Thoracic aorta (tissue), 2 donors: ENCODE measurements around the gene FLRT2. TPM values are rescaled to one million over a fixed set of nuclear protein-coding genes. Genes with fewer than 3 reads are reported as not detected.

ENCODE experiments used
- ATAC-seq: fragments of 150-250 bp; one replicate; pipeline ENCODE4 v1.8.0; 2017; ENCODE audit warnings: low read depth; ENCODE audit not compliant: insufficient number of reproducible peaks, low FRiP score
- DNase-seq: peaks from one replicate; pipeline ENCODE4 v3.0.0-alpha.2; 2020; ENCODE audit warnings: low spot score
- H3K27ac ChIP-seq, 2 donors: fragments of 200-600 bp; sonication (generic); 1 replicate in 1 of 2; 2 replicates in 1 of 2; pipeline ENCODE4 v1.5.1; 2016; ENCODE audit warnings: mild to moderate bottlenecking in 2 of 2, moderate library complexity in 2 of 2
- H3K27me3 ChIP-seq: fragments of 200-600 bp; sonication (generic); replicated peaks from 2 replicates; pipeline ENCODE4 v1.6.0; 2016; ENCODE audit warnings: mild to moderate bottlenecking; ENCODE audit not compliant: insufficient read depth
- H3K36me3 ChIP-seq: fragments of 200-600 bp; sonication (generic); one replicate; pipeline ENCODE4 v1.5.1; 2016
- H3K4me1 ChIP-seq, 2 donors: fragments of 200-600 bp; sonication (generic); 1 replicate in 1 of 2; 2 replicates in 1 of 2; pipeline versions ENCODE4 v1.5.1 to v1.6.0; 2016; ENCODE audit warnings: low read depth in 2 of 2, mild to moderate bottlenecking in 1 of 2; ENCODE audit not compliant: control insufficient read depth in 1 of 2
- H3K4me3 ChIP-seq: fragments of 200-600 bp; sonication (generic); 2 replicates; pipeline ENCODE4 v1.5.1; 2016; ENCODE audit warnings: mild to moderate bottlenecking
- H3K9me3 ChIP-seq: fragments of 200-600 bp; sonication (generic); 2 replicates; pipeline ENCODE4 v1.5.1; 2016
- CTCF ChIP-seq: fragments of 200-600 bp; sonication (generic); IDR thresholded peaks from one replicate; pipeline ENCODE4 v1.5.1; 2019; ENCODE audit warnings: antibody characterized with exemption
- total RNA-seq, 2 donors: library from RNA; depleted of rRNA; stranded (reverse); fragments of >200 nt; gene quantifications; one replicate each; pipeline versions ENCODE4 v1.1.0 to v1.2.3, GENCODE V29; 2016

The FLRT2 gene
- total RNA-seq, 2 donors from 2014 or later: 20.1 to 45.4 TPM

- no peaks in the 10 kb centered on the region for H3K36me3 ChIP-seq
- H3K9me3 ChIP-seq: no peaks in the 10 kb centered on the region
- H3K27ac ChIP-seq: no peak overlapping the region
- H3K4me1 ChIP-seq: no peaks in the 10 kb centered on the region
- no peak for TF ChIP-seq CTCF
- H3K4me3 ChIP-seq: no peak overlapping the region
- no peaks in the 10 kb centered on the region for H3K27me3 ChIP-seq
- DNase-seq: no peak
- ATAC-seq: no peak
Measured at GRCh38 chr14:85572845-85573244, 42.9 kb downstream of the FLRT2 start.

GRCh38 chr14:85573406-85573805 is 43.5 kb downstream of the FLRT2 start:
- H3K27ac ChIP-seq: no peak overlapping the region
- no peak overlapping the region for H3K4me3 ChIP-seq
- no peaks in the 10 kb centered on the region for H3K9me3 ChIP-seq
- ATAC-seq (no peak), DNase-seq (no peak)
- no peaks in the 10 kb centered on the region for H3K27me3 ChIP-seq
- H3K36me3 ChIP-seq: no peaks in the 10 kb centered on the region
- no peaks in the 10 kb centered on the region for H3K4me1 ChIP-seq
- TF ChIP-seq CTCF: no peak

DNA sequence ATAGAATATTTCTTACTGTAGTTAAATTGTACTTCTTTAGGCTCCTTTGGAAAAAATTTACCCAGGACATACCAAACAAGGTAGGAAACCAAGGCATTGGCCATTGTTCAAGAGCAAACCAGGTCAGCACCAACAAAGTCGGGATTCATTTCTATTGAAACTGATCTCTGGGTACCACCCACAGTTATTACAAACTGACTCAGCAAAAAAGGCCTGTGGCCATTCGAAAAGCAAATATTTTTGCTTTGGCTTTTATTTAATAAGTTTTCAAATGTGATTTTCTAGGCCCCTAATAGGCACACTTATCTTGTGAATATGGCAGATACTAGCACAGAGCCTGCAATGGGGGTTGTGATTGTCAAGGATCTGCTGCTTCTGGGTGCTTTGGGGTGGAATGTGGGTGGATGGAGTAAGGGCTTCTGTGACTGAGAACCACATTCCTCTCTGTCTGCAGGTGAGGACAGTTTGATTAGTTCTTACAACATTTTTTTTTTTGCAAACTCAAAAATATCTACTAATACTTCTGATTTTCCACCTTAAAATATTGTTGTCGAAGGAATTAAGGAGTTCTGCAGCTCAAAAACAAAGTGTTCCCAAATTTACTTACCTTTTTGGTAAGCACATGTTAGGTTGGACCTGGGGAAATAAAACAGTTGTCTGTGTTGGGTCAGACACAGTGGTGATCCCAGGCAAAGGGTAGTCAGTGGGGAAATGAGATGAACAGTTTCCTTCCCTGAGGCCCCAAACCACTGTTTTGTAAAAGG is 45.1 kb downstream of the FLRT2 start:
- ATAC-seq: no peak
- no peak for TF ChIP-seq CTCF
- Histone ChIP-seq H3K27ac (no peak overlapping the region), H3K9me3 (no peaks in the 10 kb centered on the region), H3K36me3 (no peaks in the 10 kb centered on the region), H3K27me3 (no peaks in the 10 kb centered on the region), H3K4me1 (no peaks in the 10 kb centered on the region), H3K4me3 (no peak overlapping the region)
- DNase-seq: no peak

DNA sequence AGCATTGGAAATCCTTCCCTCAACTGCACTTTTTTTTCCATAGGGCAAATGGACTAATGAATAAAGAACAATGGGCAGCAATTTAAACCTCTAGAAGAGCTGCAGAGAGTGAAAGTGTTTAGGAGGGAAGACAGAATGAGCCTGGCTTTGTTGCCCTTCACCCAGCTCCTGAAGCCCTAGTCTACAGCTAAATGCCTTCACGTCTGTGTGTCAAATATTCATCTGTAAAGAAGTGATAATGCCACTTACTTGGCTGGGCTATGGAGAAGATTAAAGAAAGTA is 45.6 kb downstream of the FLRT2 start:
- no peak for TF ChIP-seq CTCF
- no peak overlapping the region for H3K27ac ChIP-seq
- no peaks in the 10 kb centered on the region for H3K9me3 ChIP-seq
- H3K27me3 ChIP-seq: no peaks in the 10 kb centered on the region
- H3K36me3 ChIP-seq: no peaks in the 10 kb centered on the region
- H3K4me3 ChIP-seq: no peak overlapping the region
- no peaks in the 10 kb centered on the region for H3K4me1 ChIP-seq
- ATAC-seq (no peak), DNase-seq (no peak)

GRCh38 chr14:85576218-85576617 is 46.3 kb downstream of the FLRT2 start:
- no peak for TF ChIP-seq CTCF
- Histone ChIP-seq H3K36me3 (no peaks in the 10 kb centered on the region), H3K4me3 (no peak overlapping the region), H3K4me1 (no peaks in the 10 kb centered on the region), H3K27me3 (no peaks in the 10 kb centered on the region), H3K27ac (no peak overlapping the region), H3K9me3 (no peaks in the 10 kb centered on the region)
- DNase-seq (no peak), ATAC-seq (no peak)
